ENCODE results near the gene ANXA11.

DNA sequence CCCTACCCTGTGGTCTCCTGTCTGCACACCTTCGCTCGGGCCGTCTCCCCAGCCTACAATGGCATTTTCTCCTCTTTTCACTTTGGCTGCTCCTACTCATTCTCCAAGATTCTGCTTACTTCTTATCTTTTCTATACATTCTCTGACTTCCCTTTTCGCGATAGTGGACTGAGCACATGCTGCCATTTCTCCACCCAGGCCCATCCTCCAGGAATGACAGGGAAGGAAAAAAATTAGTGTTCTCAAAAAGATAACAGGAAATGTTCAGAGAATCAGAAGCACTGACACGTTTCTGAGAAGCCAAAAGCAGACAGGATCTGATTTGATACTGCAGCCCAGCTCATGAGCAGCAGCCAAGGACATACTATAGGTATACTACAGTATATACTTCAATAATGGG lies 6.4 kb upstream of the ANXA11 start:
- TF ChIP-seq CEBPB (IDR thresholded peaks at IDR 0.05), result no peak
- TF ChIP-seq, protein P1, sequence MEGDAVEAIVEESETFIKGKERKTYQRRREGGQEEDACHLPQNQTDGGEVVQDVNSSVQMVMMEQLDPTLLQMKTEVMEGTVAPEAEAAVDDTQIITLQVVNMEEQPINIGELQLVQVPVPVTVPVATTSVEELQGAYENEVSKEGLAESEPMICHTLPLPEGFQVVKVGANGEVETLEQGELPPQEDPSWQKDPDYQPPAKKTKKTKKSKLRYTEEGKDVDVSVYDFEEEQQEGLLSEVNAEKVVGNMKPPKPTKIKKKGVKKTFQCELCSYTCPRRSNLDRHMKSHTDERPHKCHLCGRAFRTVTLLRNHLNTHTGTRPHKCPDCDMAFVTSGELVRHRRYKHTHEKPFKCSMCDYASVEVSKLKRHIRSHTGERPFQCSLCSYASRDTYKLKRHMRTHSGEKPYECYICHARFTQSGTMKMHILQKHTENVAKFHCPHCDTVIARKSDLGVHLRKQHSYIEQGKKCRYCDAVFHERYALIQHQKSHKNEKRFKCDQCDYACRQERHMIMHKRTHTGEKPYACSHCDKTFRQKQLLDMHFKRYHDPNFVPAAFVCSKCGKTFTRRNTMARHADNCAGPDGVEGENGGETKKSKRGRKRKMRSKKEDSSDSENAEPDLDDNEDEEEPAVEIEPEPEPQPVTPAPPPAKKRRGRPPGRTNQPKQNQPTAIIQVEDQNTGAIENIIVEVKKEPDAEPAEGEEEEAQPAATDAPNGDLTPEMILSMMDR (IDR thresholded peaks at IDR 0.05), result no peak
- TF ChIP-seq HOXB13 (CRISPR knock-in tag; IDR thresholded peaks at IDR 0.05; ENCODE audit: low read depth), result no peak
- no peak for TF ChIP-seq MAFK (IDR thresholded peaks at IDR 0.05; ENCODE audit: partially characterized antibody)
- no peak for TF ChIP-seq POLR2A (IDR thresholded peaks at IDR 0.05; ENCODE audit: low read length)
- no peak for TF ChIP-seq JUN (IDR thresholded peaks at IDR 0.05)
- no peak for TF ChIP-seq PHF8 (IDR thresholded peaks at IDR 0.05; ENCODE audit: borderline replicate concordance, low read depth)
- no peak for TF ChIP-seq ZNF302 (CRISPR knock-in tag; IDR thresholded peaks at IDR 0.05)
- TF ChIP-seq POLR2AphosphoS2 (conservative IDR thresholded peaks at IDR 0.05; ENCODE audit: low read length), result no peak

All from A549 (cell line).